ENCODE data around the gene AGBL1.

DNA sequence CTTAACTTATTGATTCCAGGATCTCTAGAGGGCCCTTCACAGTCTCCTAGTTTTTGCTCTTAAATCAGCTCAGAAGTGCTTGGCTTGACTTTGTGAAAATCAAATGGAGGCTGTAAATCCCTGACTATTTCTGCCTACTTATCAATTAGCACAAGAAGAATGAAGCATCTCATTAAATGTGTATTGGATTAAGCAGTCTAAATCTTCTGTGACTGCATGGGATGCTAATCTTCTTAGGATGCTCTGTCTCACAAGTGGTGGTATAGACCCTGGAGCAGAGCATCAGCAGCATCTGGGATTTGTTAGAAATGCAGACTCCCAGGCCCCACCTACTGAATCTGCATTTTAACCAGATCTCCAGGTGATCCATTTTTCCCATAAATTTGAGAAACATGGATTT is 488.7 kb downstream of the AGBL1 start:
- no peak for TF ChIP-seq CTCF (conservative IDR thresholded peaks at IDR 0.05; ENCODE audit: low read depth, low read length)
- no peak for TF ChIP-seq EZH2 (IDR thresholded peaks at IDR 0.05; ENCODE audit: borderline replicate concordance, low read depth, low read length, poor library complexity, severe bottlenecking)
